Astrocyte (in vitro differentiated cells and primary cell): ENCODE data around the gene STON2.

Experiments used
- CTCF ChIP-seq: IDR thresholded peaks from 2 replicates; pipeline ENCODE4 v1.5.1; 2011; ENCODE audit warnings: low read depth, mild to moderate bottlenecking, inconsistent platforms, low read length, moderate library complexity; ENCODE audit not compliant: insufficient read depth
- EZH2 ChIP-seq: IDR thresholded peaks from 2 replicates; pipeline ENCODE4 v1.6.1; 2012; ENCODE audit warnings: mild to moderate bottlenecking, low read length, inconsistent platforms; ENCODE audit not compliant: insufficient read depth

GRCh38 chr14:81246461-81247270 is 153.5 kb downstream of the STON2 start:
- TF ChIP-seq CTCF: no peak
- TF ChIP-seq EZH2: no peak
